HCT116 (cell line): ENCODE data around the gene HERC3. TPM values are rescaled to one million over a fixed set of nuclear protein-coding genes. Genes with fewer than 3 reads are reported as not detected.

Source experiments
- ATAC-seq: fragments of 200-7000 bp; cut with Tn5 transposase; 2 replicates; pipeline ENCODE4 v1.9.1; 2020; ENCODE audit warnings: mild to moderate bottlenecking, moderate library complexity
- BruUV-seq: library from RNA; stranded (reverse); fragments of 400-500 nt; replicated peaks from 2 replicates; lab custom pipeline; 2021; lab: Mats Ljungman, UMichigan
- CTCF ChIA-PET: fragments of 300-600 bp; sonication (Branson Sonifier 250); formaldehyde crosslinking; loops from one replicate; lab custom pipeline; 2021; ENCODE audit warnings: antibody characterized with exemption; lab: Charles Lee
- POLR2A ChIA-PET: fragments of 300-600, 350-600 bp; sonication (Branson Sonifier 250); formaldehyde crosslinking; loops from one replicate; lab custom pipeline; 2021; ENCODE audit warnings: antibody characterized with exemption; lab: Charles Lee
- RAD21 ChIA-PET, 2 experiments: fragments of 300-600 bp; sonication (Branson Sonifier 250); formaldehyde crosslinking; loops; one replicate each; lab custom pipeline; 2023; ENCODE audit warnings: low total read pairs in 2 of 2; ENCODE audit not compliant: uncharacterized antibody in 2 of 2, unreplicated experiment in 2 of 2, low non-redundant PET in 1 of 2; lab: Charles Lee
- DNase-seq: peaks from one replicate; pipeline ENCODE4 v3.0.0-alpha.2; 2010; ENCODE audit warnings: low read depth, low spot score
- H2AFZ ChIP-seq: fragments of 200-600 bp; shearing (Covaris generic), sonication (generic); 2 replicates; pipeline ENCODE4 v1.6.1; 2017; ENCODE audit warnings: low read depth, mixed run types, mixed read lengths, antibody characterized with exemption, low read length; ENCODE audit not compliant: poor library complexity, severe bottlenecking
- H3K27ac ChIP-seq: 2 replicates; pipeline ENCODE4 v1.5.1; 2012; ENCODE audit warnings: low read depth, low read length
- H3K27me3 ChIP-seq: fragments of 200-600 bp; sonication (generic); 2 replicates; pipeline ENCODE4 v1.6.1; 2016; ENCODE audit warnings: mixed run types, low read length, mixed read lengths; ENCODE audit not compliant: insufficient read depth
- H3K36me3 ChIP-seq, 2 experiments: fragments of 200-500 bp in 1 of 2; fragments of 200-600 bp in 1 of 2; sonication (Bioruptor generic) in 1 of 2; sonication (generic) in 1 of 2; 2 replicates each; pipeline versions ENCODE4 v1.5.1 to v1.6.1; 2014 to 2016; ENCODE audit warnings: low read length in 2 of 2, inconsistent platforms in 1 of 2, mixed read lengths in 1 of 2, mixed run types in 1 of 2; ENCODE audit not compliant: insufficient read depth in 2 of 2, control insufficient read depth in 1 of 2
- H3K4me1 ChIP-seq, 2 experiments: fragments of 200-600 bp in 1 of 2; sonication (generic) in 1 of 2; 2 replicates each; pipeline versions ENCODE4 v1.5.1 to v1.6.1; 2012 to 2017; ENCODE audit warnings: low read length in 2 of 2, inconsistent platforms in 1 of 2, mild to moderate bottlenecking in 1 of 2, mixed read lengths in 1 of 2, mixed run types in 1 of 2, moderate library complexity in 1 of 2; ENCODE audit not compliant: insufficient read depth in 2 of 2, control insufficient read depth in 1 of 2
- H3K4me2 ChIP-seq: fragments of 200-600 bp; sonication (generic); 2 replicates; pipeline ENCODE4 v1.6.1; 2017; ENCODE audit warnings: mixed run types, low read length, mixed read lengths
- H3K4me3 ChIP-seq, 2 experiments: fragments of 200-600 bp in 1 of 2; sonication (generic) in 1 of 2; replicated peaks in 1 of 2; 2 replicates each; pipeline ENCODE4 v1.5.1; 2011 to 2016; ENCODE audit warnings: low read length in 2 of 2, control low read depth in 1 of 2, low read depth in 1 of 2, mild to moderate bottlenecking in 1 of 2, mixed read lengths in 1 of 2, mixed run types in 1 of 2
- H3K79me2 ChIP-seq: fragments of 200-600 bp; sonication (generic); 2 replicates; pipeline ENCODE4 v1.6.1; 2017; ENCODE audit warnings: mild to moderate bottlenecking, mixed run types, low read length, moderate library complexity, mixed read lengths; ENCODE audit not compliant: insufficient read depth
- H3K9ac ChIP-seq: fragments of 200-600 bp; sonication (generic); 2 replicates; pipeline ENCODE4 v1.6.1; 2016; ENCODE audit warnings: low read length, mixed read lengths
- H3K9me2 ChIP-seq: fragments of 200-600 bp; sonication (generic), shearing (Covaris generic); 2 replicates; pipeline ENCODE4 v1.6.1; 2017; ENCODE audit warnings: mixed run types, mild to moderate bottlenecking, moderate library complexity; ENCODE audit not compliant: insufficient read depth
- H3K9me3 ChIP-seq, 2 experiments: fragments of 200-500 bp in 1 of 2; fragments of 200-600 bp in 1 of 2; sonication (Bioruptor generic) in 1 of 2; sonication (generic) in 1 of 2; 2 replicates each; pipeline ENCODE4 v1.6.1; 2014 to 2017; ENCODE audit warnings: low read length in 2 of 2, mixed read lengths in 2 of 2, inconsistent platforms in 1 of 2, low read depth in 1 of 2, mild to moderate bottlenecking in 1 of 2, mixed run types in 1 of 2, moderate library complexity in 1 of 2; ENCODE audit not compliant: control insufficient read depth in 1 of 2, insufficient read depth in 1 of 2
- H4K20me1 ChIP-seq: fragments of 200-600 bp; sonication (generic), shearing (Covaris generic); 2 replicates; pipeline ENCODE4 v1.6.1; 2017; ENCODE audit warnings: mixed run types, mild to moderate bottlenecking, moderate library complexity; ENCODE audit not compliant: insufficient read depth
- CBX3 ChIP-seq: IDR thresholded peaks from 2 replicates; pipeline ENCODE4 v1.6.1; 2012; ENCODE audit warnings: low read depth
- FOSL1 ChIP-seq: IDR thresholded peaks from 2 replicates; pipeline ENCODE4 v1.6.1; 2012; ENCODE audit warnings: low read depth
- RAD21 ChIP-seq: IDR thresholded peaks from 2 replicates; pipeline ENCODE4 v1.6.1; 2012; ENCODE audit warnings: low read depth, mild to moderate bottlenecking
- SIN3A ChIP-seq: IDR thresholded peaks from 2 replicates; pipeline ENCODE4 v1.6.1; 2012; ENCODE audit warnings: low read depth
- intact Hi-C: fragments of 100-400 bp; cut with micrococcal nuclease; formaldehyde crosslinking; loops from 2 replicates; pipeline ENCODE4 v1.10.0; 2022
- total RNA-seq: library from RNA; stranded (reverse); gene quantifications from one replicate; pipeline ENCODE4 v1.2.1, GENCODE V29; 2021; ENCODE audit not compliant: unreplicated experiment
- TF ChIP-seq, protein P1 (sequence below): IDR thresholded peaks from 2 replicates; pipeline ENCODE4 v1.6.1; 2012
- TF ChIP-seq, protein P2 (sequence below): IDR thresholded peaks from 2 replicates; pipeline ENCODE4 v1.6.1; 2012; ENCODE audit warnings: low read depth
- TF ChIP-seq, protein P3 (sequence below), 3 experiments: fragments of 200-600 bp in 1 of 3; sonication (generic) in 1 of 3; IDR thresholded peaks in 2 of 3; conservative IDR thresholded peaks in 1 of 3; 2 replicates each; pipeline ENCODE4 v1.5.1; 2012 to 2017; ENCODE audit warnings: low read depth in 2 of 3, low read length in 2 of 3, antibody characterized with exemption in 1 of 3, borderline replicate concordance in 1 of 3, control low read depth in 1 of 3, mild to moderate bottlenecking in 1 of 3, mixed read lengths in 1 of 3, mixed run types in 1 of 3, moderate library complexity in 1 of 3; ENCODE audit not compliant: insufficient read depth in 1 of 3

The HERC3 gene
- total RNA-seq, 1 experiment from 2014 or later = 10.8 TPM

- CTCF ChIA-PET = interaction anchor here (1.7 kb wide), 1 partner anchor 157 kb away, joined by 5 read pairs; no protein-coding TSS in a partner anchor
- no peak for DNase-seq
- no peak overlapping the region for H3K27ac ChIP-seq
- no peak for TF ChIP-seq CBX3
- TF ChIP-seq SIN3A = no peak
- TF ChIP-seq FOSL1 = no peak
- TF ChIP-seq, protein P1, sequence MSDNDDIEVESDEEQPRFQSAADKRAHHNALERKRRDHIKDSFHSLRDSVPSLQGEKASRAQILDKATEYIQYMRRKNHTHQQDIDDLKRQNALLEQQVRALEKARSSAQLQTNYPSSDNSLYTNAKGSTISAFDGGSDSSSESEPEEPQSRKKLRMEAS = no peak
- TF ChIP-seq, protein P2, sequence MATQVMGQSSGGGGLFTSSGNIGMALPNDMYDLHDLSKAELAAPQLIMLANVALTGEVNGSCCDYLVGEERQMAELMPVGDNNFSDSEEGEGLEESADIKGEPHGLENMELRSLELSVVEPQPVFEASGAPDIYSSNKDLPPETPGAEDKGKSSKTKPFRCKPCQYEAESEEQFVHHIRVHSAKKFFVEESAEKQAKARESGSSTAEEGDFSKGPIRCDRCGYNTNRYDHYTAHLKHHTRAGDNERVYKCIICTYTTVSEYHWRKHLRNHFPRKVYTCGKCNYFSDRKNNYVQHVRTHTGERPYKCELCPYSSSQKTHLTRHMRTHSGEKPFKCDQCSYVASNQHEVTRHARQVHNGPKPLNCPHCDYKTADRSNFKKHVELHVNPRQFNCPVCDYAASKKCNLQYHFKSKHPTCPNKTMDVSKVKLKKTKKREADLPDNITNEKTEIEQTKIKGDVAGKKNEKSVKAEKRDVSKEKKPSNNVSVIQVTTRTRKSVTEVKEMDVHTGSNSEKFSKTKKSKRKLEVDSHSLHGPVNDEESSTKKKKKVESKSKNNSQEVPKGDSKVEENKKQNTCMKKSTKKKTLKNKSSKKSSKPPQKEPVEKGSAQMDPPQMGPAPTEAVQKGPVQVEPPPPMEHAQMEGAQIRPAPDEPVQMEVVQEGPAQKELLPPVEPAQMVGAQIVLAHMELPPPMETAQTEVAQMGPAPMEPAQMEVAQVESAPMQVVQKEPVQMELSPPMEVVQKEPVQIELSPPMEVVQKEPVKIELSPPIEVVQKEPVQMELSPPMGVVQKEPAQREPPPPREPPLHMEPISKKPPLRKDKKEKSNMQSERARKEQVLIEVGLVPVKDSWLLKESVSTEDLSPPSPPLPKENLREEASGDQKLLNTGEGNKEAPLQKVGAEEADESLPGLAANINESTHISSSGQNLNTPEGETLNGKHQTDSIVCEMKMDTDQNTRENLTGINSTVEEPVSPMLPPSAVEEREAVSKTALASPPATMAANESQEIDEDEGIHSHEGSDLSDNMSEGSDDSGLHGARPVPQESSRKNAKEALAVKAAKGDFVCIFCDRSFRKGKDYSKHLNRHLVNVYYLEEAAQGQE = no peak
- TF ChIP-seq RAD21 = no peak
- TF ChIP-seq, protein P3, sequence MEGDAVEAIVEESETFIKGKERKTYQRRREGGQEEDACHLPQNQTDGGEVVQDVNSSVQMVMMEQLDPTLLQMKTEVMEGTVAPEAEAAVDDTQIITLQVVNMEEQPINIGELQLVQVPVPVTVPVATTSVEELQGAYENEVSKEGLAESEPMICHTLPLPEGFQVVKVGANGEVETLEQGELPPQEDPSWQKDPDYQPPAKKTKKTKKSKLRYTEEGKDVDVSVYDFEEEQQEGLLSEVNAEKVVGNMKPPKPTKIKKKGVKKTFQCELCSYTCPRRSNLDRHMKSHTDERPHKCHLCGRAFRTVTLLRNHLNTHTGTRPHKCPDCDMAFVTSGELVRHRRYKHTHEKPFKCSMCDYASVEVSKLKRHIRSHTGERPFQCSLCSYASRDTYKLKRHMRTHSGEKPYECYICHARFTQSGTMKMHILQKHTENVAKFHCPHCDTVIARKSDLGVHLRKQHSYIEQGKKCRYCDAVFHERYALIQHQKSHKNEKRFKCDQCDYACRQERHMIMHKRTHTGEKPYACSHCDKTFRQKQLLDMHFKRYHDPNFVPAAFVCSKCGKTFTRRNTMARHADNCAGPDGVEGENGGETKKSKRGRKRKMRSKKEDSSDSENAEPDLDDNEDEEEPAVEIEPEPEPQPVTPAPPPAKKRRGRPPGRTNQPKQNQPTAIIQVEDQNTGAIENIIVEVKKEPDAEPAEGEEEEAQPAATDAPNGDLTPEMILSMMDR (IDR thresholded peaks at IDR 0.05 in 2 of 3, conservative IDR thresholded peaks at IDR 0.05 in 1 of 3; ENCODE audit: borderline replicate concordance in 1 of 3, insufficient read depth in 1 of 3, low read depth in 2 of 3, low read length in 2 of 3) = no peak
- TF ChIP-seq, all 23 proteins: peak for 0
- ChIA-PET POLR2A (no interaction called here), RAD21 (no interaction called here)
- peak overlapping the region in 1 of 2 experiments; percentile 64; a peak in 2 of 4 replicates for H3K4me3 ChIP-seq
- no peaks in the 10 kb centered on the region for H3K36me3 ChIP-seq
- H3K9me3 ChIP-seq = no peaks in the 10 kb centered on the region
- H3K9ac ChIP-seq = no peak overlapping the region
- BruUV-seq = no TSS peak
- H4K20me1 ChIP-seq = no peaks in the 10 kb centered on the region
- no peak for ATAC-seq
- H3K9me2 ChIP-seq = no peaks in the 10 kb centered on the region
- H3K79me2 ChIP-seq = no peaks in the 10 kb centered on the region
- H2AFZ ChIP-seq = no peak overlapping the region
- no peaks in the 10 kb centered on the region for H3K27me3 ChIP-seq
- intact Hi-C loops = no loop called here
- H3K4me1 ChIP-seq = peaks cover 0 to 5% of the 10 kb centered on the region in 2 experiments; a peak in 1 of 4 replicates
- H3K4me2 ChIP-seq = peak overlapping the region; percentile 85
These were observed 104.3 kb downstream of the HERC3 start for GRCh38 chr4:88696630-88697029.
